ENCODE results near the gene KNDC1. TPM values are rescaled to one million over a fixed set of nuclear protein-coding genes. Genes with fewer than 3 reads are reported as not detected.

The KNDC1 gene
- total RNA-seq, 1 experiment from 2014 or later = 15.7 TPM

DNA sequence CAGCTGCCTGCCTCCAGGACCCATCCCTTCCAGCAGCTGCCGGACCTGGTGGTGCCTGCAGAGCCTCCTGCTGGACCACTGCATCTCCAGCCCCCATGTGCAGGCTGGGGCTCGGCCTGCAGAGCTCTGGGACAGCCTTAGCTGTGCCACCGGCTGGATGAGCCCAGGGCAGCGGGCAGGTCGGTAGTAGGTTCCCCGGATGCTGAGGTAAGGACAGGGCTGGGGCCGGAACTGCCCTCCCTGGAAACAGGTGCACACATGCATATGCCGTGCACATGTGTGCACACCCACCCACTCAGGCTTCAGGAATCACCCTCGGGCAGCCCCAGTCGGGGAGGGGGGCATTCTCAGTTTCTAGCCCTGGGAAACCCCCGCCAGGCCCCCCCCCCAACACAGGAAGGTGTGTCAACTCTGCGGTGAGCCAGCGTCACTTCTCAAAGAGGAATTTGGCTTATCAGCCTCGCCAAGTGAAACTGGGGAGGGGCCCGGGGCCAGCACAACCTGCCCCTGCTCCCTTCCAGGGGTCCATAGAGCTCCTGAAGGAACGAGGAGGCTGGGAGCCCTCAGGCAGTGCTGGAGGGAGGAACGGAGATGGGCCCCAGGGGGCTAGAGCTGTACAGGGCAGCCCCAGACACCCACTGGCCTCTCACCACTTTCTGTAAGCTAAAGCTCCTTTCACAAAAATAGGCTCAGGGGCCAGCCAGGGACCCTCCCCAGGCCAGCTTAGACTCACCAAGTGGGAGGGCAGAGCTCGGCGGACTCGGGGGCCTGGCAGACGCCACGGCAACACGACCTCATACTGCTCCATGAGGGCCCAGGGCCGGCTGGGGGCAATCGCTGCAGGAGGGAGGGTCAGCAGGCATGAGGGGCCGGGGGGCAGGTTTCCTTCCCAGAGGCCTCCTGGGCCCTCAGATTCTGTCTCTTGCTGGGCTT is 115.0 kb downstream of the KNDC1 start:
- Histone ChIP-seq H3K79me1 (ENCODE audit: insufficient read depth, low read depth, low read length, poor library complexity, severe bottlenecking) (no peaks in the 10 kb centered on the region), H3K27ac (ENCODE audit: insufficient read length, low read depth, low read length) (no peak overlapping the region), H3K4me1 (ENCODE audit: insufficient read depth, low read length) (no peaks in the 10 kb centered on the region), H3K9ac (ENCODE audit: extremely low read depth, insufficient read length, low read length) (no peak overlapping the region), H3K23me2 (ENCODE audit: insufficient read length, low read depth, low read length, poor library complexity, severe bottlenecking) (peaks cover 7% of the 10 kb centered on the region), H4K8ac (replicated peaks; ENCODE audit: insufficient read length, low read depth, low read length) (no peak overlapping the region), H3K79me2 (ENCODE audit: insufficient read depth, low read length) (no peaks in the 10 kb centered on the region), H3K27me3 (ENCODE audit: insufficient read depth, low read length) (no peaks in the 10 kb centered on the region; the same call in 1 of the 2 replicates), H3T11ph (ENCODE audit: low read length) (no peak overlapping the region), H3K4me2 (ENCODE audit: insufficient read depth, insufficient read length, low read length) (no peak overlapping the region), H2BK5ac (ENCODE audit: insufficient read length, low read length) (no peak overlapping the region), H2BK120ac (ENCODE audit: low read depth, low read length, poor library complexity, severe bottlenecking) (no peak overlapping the region), H3K9me3 (ENCODE audit: control insufficient read depth, low read depth, low read length) (no peaks in the 10 kb centered on the region), H3K4ac (ENCODE audit: low read depth, low read length) (no peak overlapping the region), H2AK5ac (ENCODE audit: insufficient read length, low read length) (no peak overlapping the region), H3K23ac (ENCODE audit: insufficient read length, low read depth, low read length) (no peak overlapping the region), H2BK12ac (ENCODE audit: insufficient read length, low read depth, low read length) (no peak overlapping the region), H2AFZ (ENCODE audit: low read length) (no peak overlapping the region), H3K56ac (ENCODE audit: insufficient read length, low read depth, low read length) (no peak overlapping the region), H3K18ac (ENCODE audit: insufficient read length, low read depth, low read length) (no peak overlapping the region), H4K5ac (ENCODE audit: insufficient read length, low read depth, low read length) (no peak overlapping the region), H3K14ac (ENCODE audit: insufficient read depth, low read length) (no peak overlapping the region; the same call in 1 of the 2 replicates), H2BK20ac (ENCODE audit: low read depth, low read length, poor library complexity, severe bottlenecking) (no peak overlapping the region), H4K20me1 (ENCODE audit: control insufficient read depth, insufficient read depth, insufficient read length) (no peaks in the 10 kb centered on the region), H2BK15ac (ENCODE audit: low read depth, low read length) (no peak overlapping the region), H4K91ac (ENCODE audit: insufficient read length, low read depth, low read length) (no peak overlapping the region)
- TF ChIP-seq, protein P1, sequence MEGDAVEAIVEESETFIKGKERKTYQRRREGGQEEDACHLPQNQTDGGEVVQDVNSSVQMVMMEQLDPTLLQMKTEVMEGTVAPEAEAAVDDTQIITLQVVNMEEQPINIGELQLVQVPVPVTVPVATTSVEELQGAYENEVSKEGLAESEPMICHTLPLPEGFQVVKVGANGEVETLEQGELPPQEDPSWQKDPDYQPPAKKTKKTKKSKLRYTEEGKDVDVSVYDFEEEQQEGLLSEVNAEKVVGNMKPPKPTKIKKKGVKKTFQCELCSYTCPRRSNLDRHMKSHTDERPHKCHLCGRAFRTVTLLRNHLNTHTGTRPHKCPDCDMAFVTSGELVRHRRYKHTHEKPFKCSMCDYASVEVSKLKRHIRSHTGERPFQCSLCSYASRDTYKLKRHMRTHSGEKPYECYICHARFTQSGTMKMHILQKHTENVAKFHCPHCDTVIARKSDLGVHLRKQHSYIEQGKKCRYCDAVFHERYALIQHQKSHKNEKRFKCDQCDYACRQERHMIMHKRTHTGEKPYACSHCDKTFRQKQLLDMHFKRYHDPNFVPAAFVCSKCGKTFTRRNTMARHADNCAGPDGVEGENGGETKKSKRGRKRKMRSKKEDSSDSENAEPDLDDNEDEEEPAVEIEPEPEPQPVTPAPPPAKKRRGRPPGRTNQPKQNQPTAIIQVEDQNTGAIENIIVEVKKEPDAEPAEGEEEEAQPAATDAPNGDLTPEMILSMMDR (conservative IDR thresholded peaks at IDR 0.05) = no peak
- Mint-ChIP-seq H3K4me1 (peaks cover 3 to 7% of the 10 kb centered on the region in 2 experiments; a peak in 3 of 4 replicates), H3K9me3 (no peaks in the 10 kb centered on the region), H3K4me3 (no peak overlapping the region), H3K27ac (no peak overlapping the region), H3K27me3 (ENCODE audit: low read depth) (peaks cover 11% of the 10 kb centered on the region), H3K36me3 (ENCODE audit: insufficient read depth in 1 of 3, low read depth in 3 of 3) (peaks cover 0 to 5% (median 0%) of the 10 kb centered on the region in 3 experiments; a peak in 2 of 7 replicates)
- DNase-seq = no peak
- WGBS (ENCODE audit: extremely low coverage, insufficient read length, low lambda C conversion rate) = no CpG with 5 or more reads among the region's 26 CpGs

Measured in H9 (cell line).